ENCODE measurements around the gene STX8. TPM values are rescaled to one million over a fixed set of nuclear protein-coding genes. Genes with fewer than 3 reads are reported as not detected.

The STX8 gene
- total and polyA plus RNA-seq, 9 of the 15 experiments (the other 6 are each of a cell fraction or from before 2014, with no cell fraction given), result 14.6 to 42.5 (median 22.1) TPM

- H3K27me3 ChIP-seq (ENCODE audit: control insufficient read depth in 2 of 2, insufficient read depth in 2 of 2, low read length in 2 of 2), result no peaks in the 10 kb centered on the region; a peak in 1 of 5 replicates
- TF ChIP-seq ZNF507 (tag; conservative IDR thresholded peaks at IDR 0.05) (no peak), EP300 (IDR thresholded peaks at IDR 0.05; ENCODE audit: low read length) (no peak), ZNF324 (CRISPR knock-in tag; IDR thresholded peaks at IDR 0.05) (no peak), ZFPM2 (CRISPR knock-in tag; IDR thresholded peaks at IDR 0.05) (no peak), THAP7 (CRISPR knock-in tag; IDR thresholded peaks at IDR 0.05) (no peak), CREM (IDR thresholded peaks at IDR 0.05; ENCODE audit: low read depth) (no peak), FOSL1 (tag; conservative IDR thresholded peaks at IDR 0.05) (no peak), ZNF174 (CRISPR knock-in tag; IDR thresholded peaks at IDR 0.05) (no peak), SNIP1 (IDR thresholded peaks at IDR 0.05; ENCODE audit: low read depth) (no peak), ZNF24 (IDR thresholded peaks at IDR 0.05) (no peak)
- H3K9me3 ChIP-seq (replicated peaks; ENCODE audit: control insufficient read depth, insufficient read depth, low read depth, low read length), result no peaks in the 10 kb centered on the region
- H4K20me1 ChIP-seq (replicated peaks; ENCODE audit: control insufficient read depth, insufficient read depth, low read length), result no peaks in the 10 kb centered on the region
- FAIRE-seq, result no peak
- H2AFZ ChIP-seq (ENCODE audit: low read depth, low read length), result no peak overlapping the region
- no peaks in the 10 kb centered on the region for H3K4me1 ChIP-seq (replicated peaks in 1 of 2; ENCODE audit: control insufficient read depth in 2 of 2, insufficient read depth in 2 of 2, low read length in 2 of 2)
- CTCF ChIA-PET (ENCODE audit: low intra/inter-chr PET ratio), result no interaction called here
- no peak for DNase-seq (ENCODE audit: extremely low read depth in 1 of 4, low spot score in 3 of 4)
- H3K4me3 ChIP-seq, result no peak overlapping the region
- 0% methylated on average over 1 of the region's 2 CpGs for WGBS (ENCODE audit: insufficient coverage, low coverage, missing lambda C conversion rate)
- H3K9ac ChIP-seq (ENCODE audit: insufficient read depth in 1 of 2, low read depth in 2 of 2, low read length in 2 of 2), result no peak overlapping the region
- no peaks in the 10 kb centered on the region for H3K9me1 ChIP-seq (ENCODE audit: control insufficient read depth, insufficient read depth, low read length)
- H3K4me2 ChIP-seq (ENCODE audit: insufficient read depth, low read length), result no peak overlapping the region
- no peaks in the 10 kb centered on the region for H3K79me2 ChIP-seq (ENCODE audit: control insufficient read depth, insufficient read depth, low read length)
- no peak overlapping the region for H3K27ac ChIP-seq (ENCODE audit: extremely low read depth, low read depth, low read length)
- POLR2A ChIA-PET, result no interaction called here
- no peak for ATAC-seq
- in situ Hi-C loops (cut with MboI) (no loop called here), intact Hi-C loops (cut with micrococcal nuclease) (no loop called here)
- BruUV-seq (replicated peaks), result no TSS peak
- no peaks in the 10 kb centered on the region for H3K36me3 ChIP-seq (ENCODE audit: control insufficient read depth, insufficient read depth, low read length)
Observed at GRCh38 chr17:9367156-9367555, 208.5 kb downstream of the STX8 start.
